NB4 (cell line): ENCODE data around the gene CPED1.
A peak's percentile ranks its signal among the peaks of the same experiment; 100 is the strongest.
"Not testable (repeated sequence)": the region's sequence is repeated elsewhere in the genome, so short reads cannot be mapped to it uniquely, and the experiment has no call there.

Experiments
- DNase-seq: peaks from one replicate; pipeline ENCODE4 v3.0.0; 2010; ENCODE audit warnings: low read depth
- H3K4me3 ChIP-seq: one replicate; pipeline ENCODE4 v1.5.1; 2011; ENCODE audit warnings: mild to moderate bottlenecking, low read depth, low read length, moderate library complexity
- CTCF ChIP-seq: IDR thresholded peaks from one replicate; pipeline ENCODE4 v1.5.1; 2012; ENCODE audit warnings: low read depth, low read length
- MAX ChIP-seq: IDR thresholded peaks from 2 replicates; pipeline ENCODE4 v1.6.1; 2011; ENCODE audit warnings: low read depth, low read length
- MYC ChIP-seq: IDR thresholded peaks from 2 replicates; pipeline ENCODE4 v1.6.1; 2011; ENCODE audit warnings: low read depth, low read length
- POLR2A ChIP-seq: IDR thresholded peaks from 2 replicates; pipeline ENCODE4 v1.6.1; 2011; ENCODE audit warnings: mild to moderate bottlenecking; ENCODE audit not compliant: insufficient read length; ENCODE audit errors: extremely low read depth

CPED1 gene

GRCh38 chr7:121181357-121181756 is 192.8 kb downstream of the CPED1 start:
- DNase-seq, result no peak
- no peak overlapping the region for H3K4me3 ChIP-seq
- TF ChIP-seq MAX, result no peak
- TF ChIP-seq POLR2A, result no peak

GRCh38 chr7:121182281-121182680 is 193.8 kb downstream of the CPED1 start:
- no peak overlapping the region for H3K4me3 ChIP-seq
- DNase-seq, result no peak
- TF ChIP-seq MYC (no peak), CTCF (no peak), POLR2A (no peak), MAX (no peak)

GRCh38 chr7:121182902-121183301 is 194.4 kb downstream of the CPED1 start:
- TF ChIP-seq POLR2A (no peak), CTCF (no peak), MAX (no peak), MYC (no peak)
- no peak overlapping the region for H3K4me3 ChIP-seq
- DNase-seq, result no peak

GRCh38 chr7:121183883-121184282 is 195.4 kb downstream of the CPED1 start:
- H3K4me3 ChIP-seq, result not testable (repeated sequence)

GRCh38 chr7:121186746-121187145 is 198.2 kb downstream of the CPED1 start:
- no peak for DNase-seq
- TF ChIP-seq CTCF (no peak), MAX (no peak), POLR2A (no peak), MYC (no peak)
- no peak overlapping the region for H3K4me3 ChIP-seq

More at GRCh38 chr7:121183883-121184282, 195.4 kb downstream of the CPED1 start:
- not testable (repeated sequence) for DNase-seq

- H3K4me3 ChIP-seq, result no peak overlapping the region
- TF ChIP-seq MYC (no peak), CTCF (no peak), MAX (no peak)
- DNase-seq, result no peak
Observed at GRCh38 chr7:121187222-121187621, 198.7 kb downstream of the CPED1 start.

- TF ChIP-seq MYC, result no peak
- TF ChIP-seq POLR2A, result no peak
- TF ChIP-seq CTCF, result no peak
- no peak for TF ChIP-seq MAX
- peak; percentile 38 for DNase-seq
- H3K4me3 ChIP-seq, result no peak overlapping the region
Observed at GRCh38 chr7:121187676-121188075, 199.2 kb downstream of the CPED1 start.
